NCI-H1436 treated with DMSO at 0.1 percent for 48 hours (cell line): Measurements from ENCODE around the gene DAAM1.

Source experiments
- DNase-seq: peaks from one replicate; lab custom pipeline; 2025; lab: John Stamatoyannopoulos, UW

Gene DAAM1

GRCh38 chr14:59363531-59364226 is 175.2 kb downstream of the DAAM1 start:
- DNase-seq = no peak

- no peak for DNase-seq
Observed at GRCh38 chr14:59370158-59370742, 181.8 kb downstream of the DAAM1 start.

GRCh38 chr14:59371771-59372170 is 183.3 kb downstream of the DAAM1 start:
- no peak for DNase-seq

DNA sequence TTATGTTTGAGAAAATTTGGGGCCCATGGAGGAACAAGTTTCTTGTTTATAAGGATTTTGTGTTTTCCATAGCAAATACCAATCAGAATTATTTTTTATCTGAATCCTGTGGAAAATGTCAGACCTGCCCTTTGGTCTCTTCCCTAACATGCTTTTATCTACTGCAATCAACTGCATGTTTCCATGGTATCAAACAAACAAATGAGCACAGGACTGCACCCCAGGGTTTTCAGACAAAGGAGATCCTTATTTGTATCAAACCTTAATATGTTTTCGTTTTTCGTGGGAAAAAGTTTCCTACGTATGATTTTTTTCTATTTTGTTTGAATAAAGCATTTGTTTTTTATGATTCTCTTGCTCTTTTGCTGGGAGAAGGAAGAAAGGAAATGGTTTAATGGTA is 185.6 kb downstream of the DAAM1 start:
- DNase-seq = no peak

DNA sequence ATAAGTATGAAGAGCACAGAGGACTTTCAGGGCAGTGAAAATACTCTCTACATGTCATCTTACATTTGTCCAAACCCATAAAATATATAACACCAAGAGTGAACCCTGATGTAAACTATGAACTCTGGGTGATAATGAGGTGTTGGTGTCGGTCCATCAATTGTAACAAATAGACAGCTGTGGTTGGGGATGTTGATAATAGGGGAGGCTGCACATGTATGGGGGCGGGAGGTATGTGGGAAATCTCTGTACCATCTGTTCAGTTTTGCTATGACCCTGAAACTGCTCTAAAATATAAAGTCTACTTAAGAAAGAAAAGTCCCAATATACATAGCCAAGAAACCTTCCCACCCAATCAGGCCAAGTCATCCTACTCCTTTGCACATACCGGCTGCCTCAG is 188.2 kb downstream of the DAAM1 start:
- DNase-seq = no peak

DNA sequence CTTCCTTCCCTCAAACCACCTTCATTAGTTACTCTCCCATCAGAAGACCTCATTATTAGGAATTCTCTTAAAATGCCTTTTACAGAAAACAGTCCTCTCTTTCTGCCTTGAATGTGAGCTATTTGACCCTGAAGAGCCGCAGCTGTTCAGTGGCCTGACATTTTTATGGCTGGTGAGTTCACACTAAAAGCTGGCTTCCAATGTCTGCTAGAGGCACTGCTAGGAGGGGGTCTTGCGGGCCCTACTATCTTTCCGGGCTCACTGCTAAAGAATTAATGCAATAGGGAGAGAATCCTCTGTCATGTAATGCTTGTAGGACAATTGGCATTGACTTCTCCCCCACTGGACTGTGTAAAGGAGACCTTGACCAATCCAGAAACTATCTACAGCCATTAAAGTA is 189.0 kb downstream of the DAAM1 start:
- no peak for DNase-seq

GRCh38 chr14:59377991-59378601 is 189.6 kb downstream of the DAAM1 start:
- no peak for DNase-seq

DNA sequence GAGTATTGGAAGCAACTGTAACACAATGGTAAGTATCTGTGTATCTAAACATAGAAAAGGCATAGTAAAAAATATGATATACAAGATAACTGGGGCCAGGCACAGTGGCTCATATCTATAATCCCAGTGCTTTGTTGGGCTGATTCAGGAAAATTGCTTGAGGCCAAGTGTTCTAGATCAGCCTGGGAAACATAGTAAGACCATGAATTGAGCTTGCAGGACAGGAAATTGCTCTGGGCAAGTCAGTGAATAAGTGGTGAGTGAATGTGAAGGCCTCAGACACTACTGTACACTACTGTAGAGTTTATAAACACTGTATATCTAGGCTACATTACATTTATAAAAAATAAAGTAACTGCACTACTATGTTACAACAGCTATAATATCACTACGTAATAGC is 201.5 kb downstream of the DAAM1 start:
- DNase-seq = no peak

GRCh38 chr14:59391388-59391787 is 202.9 kb downstream of the DAAM1 start:
- DNase-seq = no peak

DNA sequence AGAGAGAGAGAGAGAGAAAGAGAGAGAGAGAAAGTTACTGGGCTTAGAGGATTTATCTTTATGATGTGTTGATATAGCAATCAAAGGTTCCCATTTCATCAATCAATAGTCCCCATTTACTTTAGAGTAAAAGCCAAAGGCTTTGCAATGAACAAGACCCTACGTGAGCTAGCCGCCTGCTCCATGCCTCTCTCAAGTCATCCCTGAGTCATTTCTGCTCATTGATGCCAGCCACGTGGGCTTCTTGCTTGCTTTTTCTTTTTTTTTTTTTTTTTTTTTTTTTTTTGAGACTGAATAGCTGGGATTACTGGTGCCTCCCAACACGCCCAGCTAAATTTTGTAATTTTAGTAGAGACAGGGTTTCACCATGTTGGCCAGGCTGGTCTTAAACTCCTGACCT is 205.8 kb downstream of the DAAM1 start:
- no peak for DNase-seq

- no peak for DNase-seq
Observed at GRCh38 chr14:59395672-59396071, 207.2 kb downstream of the DAAM1 start.

- DNase-seq = no peak
Observed at GRCh38 chr14:59398841-59399240, 210.4 kb downstream of the DAAM1 start.

DNA sequence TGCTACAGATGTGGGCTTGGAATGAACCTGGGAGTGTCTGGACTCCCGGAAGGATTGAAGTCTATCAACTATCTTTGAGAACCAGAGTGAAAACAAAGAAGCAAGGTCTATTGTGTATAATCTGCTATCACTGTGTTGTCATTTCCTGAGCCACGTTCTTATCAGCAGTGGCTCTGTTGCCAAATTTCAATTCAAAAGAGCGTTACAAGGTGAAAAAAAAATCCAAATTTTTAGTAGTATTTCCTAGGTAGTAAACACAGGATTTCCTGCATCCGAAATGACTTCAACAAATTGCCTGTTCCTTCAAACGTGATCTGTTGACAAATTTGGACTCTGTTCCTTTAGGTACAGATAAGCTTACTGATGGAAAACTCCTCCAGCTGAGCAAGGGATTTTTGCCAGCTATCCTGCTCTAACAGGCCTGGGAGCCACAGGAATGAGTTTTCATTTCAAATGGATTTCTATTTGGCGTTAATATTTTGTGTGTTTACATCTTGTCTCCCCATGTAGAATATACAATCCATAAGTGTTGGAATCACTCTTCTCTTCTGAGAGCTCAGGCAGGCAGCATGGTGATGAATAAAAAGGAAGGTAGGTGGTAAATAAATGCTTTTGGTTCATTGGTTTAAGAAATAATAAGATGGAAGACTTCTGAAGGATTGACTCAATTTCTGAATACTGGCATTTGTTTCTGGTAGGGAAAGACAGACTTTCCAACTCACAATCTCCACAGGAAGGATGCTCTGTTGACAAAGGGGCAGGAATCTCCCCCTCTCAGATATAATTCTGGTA is 218.2 kb downstream of the DAAM1 start:
- DNase-seq = no peak

DNA sequence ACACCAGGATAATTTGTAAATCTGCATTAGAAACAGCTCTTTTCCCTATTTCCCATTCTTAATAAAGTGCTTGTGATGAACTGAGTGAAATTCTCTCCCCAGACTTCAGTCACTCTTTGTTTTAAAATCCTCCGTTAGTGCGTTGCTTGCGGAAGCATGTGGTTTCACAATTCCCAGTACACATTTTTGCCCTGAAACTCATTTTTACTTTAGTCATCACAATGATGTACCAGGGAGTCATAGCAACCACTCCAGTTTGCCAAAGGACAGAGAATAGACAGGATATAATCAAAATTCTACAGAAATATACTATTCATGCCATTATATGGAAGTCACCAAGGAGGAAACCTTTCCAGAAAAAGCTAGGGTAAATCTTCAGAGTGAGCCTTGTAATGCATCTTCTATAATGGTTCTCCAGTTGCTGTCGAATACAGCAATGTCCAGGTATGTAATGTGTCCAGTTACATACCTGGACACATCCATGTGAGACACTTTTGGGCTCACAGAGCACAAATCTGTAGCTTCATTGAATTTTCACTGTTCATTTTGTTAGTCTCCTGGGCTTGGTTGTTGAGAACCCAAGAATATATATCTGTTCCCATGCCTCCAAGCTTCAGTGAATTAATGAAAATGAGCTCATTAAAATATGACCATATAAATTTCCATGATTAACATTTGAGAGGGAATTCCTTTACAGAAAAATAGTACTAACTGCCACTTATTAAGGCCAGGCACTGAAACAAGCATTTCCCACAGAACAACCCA is 219.0 kb downstream of the DAAM1 start:
- DNase-seq = no peak

GRCh38 chr14:59415836-59416602 is 227.6 kb downstream of the DAAM1 start:
- DNase-seq = no peak

DNA sequence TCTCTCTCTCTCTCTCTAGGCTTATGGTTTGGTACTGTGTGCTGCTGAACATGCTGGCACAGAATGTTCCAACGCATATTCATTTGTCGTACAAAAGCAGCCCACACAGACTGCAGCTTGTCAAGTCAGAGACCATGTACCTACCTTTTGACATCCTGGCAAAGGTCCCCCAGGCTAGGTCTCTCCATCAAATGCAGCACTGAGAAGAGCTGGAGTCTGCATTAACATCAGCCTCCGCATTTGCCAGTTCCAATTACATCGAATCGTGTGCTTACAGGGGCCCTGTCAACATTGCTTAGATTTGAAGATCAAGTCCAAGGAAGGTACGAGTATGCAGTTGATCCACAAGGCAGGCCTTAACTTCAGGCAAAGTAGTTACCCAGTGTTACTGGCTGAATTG is 228.8 kb downstream of the DAAM1 start:
- no peak for DNase-seq

DNA sequence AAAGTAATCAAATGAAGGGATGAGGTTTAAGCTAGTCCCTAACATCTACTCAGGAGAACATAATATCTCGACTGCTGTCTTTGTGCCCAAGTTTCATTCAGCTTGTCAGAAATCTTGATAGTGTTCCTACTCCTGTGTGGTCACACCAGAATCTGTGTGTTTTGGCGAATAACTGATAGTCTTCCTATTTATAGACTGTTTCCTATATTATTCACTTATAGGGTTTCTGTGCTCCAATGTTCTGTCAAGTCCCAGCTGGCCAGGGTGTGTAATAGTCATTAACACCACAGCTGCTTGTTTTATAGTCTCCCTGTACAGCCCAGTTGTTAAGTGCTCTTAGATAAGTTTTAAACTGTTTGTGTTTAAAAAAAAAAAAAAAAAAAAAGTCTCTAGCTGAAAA is 230.8 kb downstream of the DAAM1 start:
- no peak for DNase-seq
